ENCODE data around the gene SNX9.
"Not testable (repeated sequence)": the region's sequence is repeated elsewhere in the genome, so short reads cannot be mapped to it uniquely, and the experiment has no call there.

The SNX9 gene

DNA sequence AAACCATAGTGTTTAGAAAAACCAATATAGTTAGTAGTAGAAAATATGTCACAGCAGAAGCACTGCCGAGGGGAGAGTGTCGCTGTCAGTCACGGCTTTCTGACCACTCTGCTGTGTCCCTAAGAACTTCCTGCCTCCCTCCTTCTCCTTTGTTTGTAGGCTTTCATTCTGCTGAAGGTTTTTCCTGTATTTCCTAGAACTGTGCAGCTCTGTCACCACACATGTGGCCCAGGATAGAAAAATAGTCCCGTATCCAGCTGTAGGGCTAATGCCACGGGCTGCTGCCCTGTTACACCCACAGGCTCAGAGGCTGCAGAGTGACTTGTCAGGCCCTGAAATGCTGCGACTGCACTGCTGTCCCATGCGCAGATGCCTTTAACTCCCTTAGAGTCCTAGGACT, 106.0 kb downstream of the SNX9 start:
- DNase-seq: no peak

DNA sequence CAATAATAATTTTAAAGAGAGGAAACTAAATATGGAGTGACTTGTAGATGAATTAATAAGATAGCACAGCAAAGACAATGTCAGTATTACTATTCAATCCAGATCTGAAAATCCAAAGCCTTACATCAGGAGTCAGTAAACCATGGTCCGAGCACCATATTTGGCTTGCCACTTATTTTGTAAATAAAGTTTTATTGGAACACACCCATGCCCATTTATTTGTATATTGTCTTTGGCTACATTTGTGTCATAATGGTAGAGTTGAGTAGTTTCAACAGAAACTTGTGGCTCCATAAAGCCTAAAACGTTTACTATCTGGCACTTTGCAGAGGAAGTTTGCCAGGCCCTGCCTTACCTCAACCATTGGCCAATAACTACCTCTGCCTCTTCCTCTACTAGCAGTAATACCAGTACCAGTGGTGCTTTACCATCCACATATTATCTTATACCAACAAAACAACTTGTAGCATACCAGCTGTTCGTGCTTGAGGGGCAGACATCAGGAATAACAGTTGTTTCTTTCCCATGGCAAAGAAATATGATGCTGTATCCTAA, 106.8 kb downstream of the SNX9 start:
- DNase-seq: no peak

DNA sequence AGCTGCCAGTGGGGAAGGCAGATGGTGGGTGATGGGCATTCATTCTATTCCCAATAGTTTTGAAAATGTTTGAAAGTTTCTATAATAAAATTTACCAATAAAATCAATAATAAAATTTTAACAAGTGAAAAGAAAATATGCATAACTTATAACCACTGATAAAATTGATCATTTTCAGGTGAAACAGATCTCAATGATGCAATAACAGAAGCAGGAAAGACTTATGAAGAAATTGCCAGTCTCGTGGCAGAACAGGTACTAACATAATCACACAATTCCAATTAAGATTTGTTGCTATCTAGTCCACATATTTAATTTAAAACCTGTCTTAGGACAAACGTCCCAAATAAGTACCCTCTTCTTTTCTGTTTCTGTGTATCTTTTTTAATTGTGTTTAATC, 112.7 kb downstream of the SNX9 start:
- no peak for DNase-seq

- no peak for DNase-seq
These were observed 114.3 kb downstream of the SNX9 start for GRCh38 chr6:157937318-157937717.

DNA sequence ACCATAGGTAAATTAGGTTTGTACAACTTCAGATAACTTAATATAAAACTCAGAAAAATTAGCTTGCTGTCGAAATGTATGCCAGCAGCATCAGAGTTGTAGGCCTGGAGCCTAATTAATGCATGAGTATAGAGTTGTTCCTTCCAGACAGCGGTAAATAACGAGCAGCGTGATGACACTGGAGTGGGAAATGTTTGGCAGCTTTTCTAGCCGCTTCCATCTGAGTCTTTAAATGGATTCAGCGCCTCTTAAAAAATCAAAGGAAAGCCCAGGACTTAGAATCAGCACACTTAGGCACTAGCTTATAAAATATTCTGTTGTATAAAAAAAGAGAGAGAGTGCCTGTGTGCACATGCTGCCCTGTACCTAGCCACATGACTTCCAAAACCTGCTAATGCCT, 114.9 kb downstream of the SNX9 start:
- no peak for DNase-seq

- DNase-seq: not testable (repeated sequence)
These were observed 117.5 kb downstream of the SNX9 start for GRCh38 chr6:157940375-157941036.

- DNase-seq: no peak
These were observed 118.2 kb downstream of the SNX9 start for GRCh38 chr6:157941101-157941863.

DNA sequence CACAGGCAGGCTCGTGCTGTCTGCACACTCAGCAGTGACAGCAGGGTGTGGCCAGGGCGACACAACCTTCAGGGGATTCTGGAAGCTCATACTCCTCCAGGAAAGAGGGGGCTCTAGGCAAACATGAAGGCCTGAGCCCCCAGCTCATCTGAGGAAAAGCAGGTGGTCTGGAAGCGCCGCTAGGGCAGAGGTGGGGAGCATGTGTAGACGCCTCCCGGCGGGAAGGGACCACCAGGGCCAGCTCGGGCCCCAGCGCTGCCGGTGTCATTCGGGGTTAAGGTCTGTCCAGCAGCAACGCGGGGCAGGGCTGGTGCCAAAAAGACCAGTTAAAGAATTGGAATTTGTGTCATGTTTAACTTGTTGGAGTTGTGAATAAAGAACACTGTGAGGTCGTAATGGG, 119.3 kb downstream of the SNX9 start:
- DNase-seq: no peak

DNA sequence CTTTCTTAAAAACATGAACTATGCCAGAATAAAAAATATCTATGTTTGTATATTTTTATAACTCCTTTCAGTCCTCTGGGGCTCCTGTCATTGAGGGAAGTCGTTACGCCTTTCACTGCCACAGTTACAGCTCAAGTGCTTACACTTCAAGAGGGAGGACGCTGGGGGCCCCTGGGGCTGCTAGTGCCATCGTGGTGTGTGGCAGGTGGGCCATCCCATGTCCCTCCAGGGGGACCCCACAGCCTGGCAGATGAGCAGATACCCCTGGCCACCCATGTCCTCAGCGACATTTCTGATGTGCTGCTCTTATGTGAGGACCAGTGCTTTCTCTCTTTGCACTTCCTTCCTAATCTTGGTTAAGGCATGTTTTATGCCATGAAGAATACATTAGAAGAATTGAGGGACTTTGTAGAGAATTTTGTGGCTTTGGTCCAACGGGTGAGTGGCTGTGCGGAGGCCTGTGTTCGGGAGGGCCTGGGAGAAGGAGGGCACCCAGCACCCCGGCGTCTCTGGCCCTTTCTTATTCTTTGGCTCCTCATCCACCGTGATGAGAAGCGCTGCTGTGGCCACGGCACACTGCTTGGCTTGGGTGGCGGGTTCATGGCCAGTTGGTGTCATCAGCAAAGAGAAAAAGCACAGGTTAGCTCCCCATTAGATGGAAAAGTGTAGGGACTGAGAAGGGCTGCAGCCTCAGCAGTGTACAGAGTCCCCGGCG, 120.4 kb downstream of the SNX9 start:
- no peak for DNase-seq

DNA sequence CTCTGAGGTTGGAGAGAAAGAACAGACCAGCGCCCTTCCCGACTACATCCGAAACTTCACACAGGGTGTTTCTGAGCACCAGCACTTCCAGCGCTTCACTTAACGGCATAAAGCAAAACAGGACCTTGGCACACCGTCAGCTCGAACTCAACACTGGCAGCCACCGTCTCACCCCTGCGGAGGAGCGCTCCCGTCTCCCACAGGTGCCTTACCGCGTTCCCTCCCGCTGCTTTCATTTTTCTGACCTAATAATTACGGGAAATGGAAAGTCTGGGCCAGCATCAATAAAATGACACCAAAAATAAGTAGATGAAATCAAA, 120.9 kb downstream of the SNX9 start:
- DNase-seq: no peak

DNA sequence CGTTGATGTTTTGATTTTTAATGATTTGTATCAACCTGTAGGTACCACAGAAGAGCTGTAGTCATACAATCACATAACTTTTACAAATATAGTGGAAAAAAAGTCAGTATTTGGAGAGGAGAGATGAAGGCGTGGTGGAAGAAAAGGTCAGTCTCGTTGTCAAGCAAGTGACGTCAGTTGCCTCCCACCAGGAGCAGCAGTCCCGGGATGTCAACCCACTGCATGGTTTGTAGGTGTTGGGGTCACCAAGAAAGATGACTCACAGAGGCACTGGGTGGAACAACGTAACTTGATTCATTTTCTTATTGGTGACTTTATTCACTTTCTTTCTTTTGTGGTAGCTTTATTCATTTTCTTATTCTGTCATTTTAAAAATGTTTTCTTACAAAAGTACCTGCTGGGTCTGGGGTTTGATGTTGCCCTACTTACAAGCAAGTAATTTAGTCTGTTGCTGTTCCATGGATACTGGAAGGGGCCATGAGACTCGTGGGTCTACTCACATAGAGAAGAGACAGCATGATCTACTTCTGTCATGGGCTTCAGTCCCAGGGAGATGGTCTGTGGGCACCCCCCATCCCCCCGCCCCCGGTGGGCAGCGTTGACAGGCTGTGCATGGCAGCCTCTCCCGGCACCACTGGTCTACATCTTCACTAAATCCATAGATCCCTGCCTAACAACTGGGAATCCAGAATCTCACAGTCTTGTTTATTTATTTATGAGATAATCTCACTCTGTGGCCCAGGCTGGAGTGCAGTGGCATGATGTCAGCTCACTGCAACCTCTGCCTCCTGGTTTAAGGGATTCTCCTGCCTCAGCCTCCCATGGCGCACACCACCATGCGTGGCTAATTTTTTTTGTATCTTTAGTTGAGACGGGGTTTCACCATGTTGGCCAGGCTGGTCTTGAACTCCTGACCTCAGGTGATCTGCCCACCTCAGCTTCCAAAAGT, 122.2 kb downstream of the SNX9 start:
- DNase-seq: no peak

DNA sequence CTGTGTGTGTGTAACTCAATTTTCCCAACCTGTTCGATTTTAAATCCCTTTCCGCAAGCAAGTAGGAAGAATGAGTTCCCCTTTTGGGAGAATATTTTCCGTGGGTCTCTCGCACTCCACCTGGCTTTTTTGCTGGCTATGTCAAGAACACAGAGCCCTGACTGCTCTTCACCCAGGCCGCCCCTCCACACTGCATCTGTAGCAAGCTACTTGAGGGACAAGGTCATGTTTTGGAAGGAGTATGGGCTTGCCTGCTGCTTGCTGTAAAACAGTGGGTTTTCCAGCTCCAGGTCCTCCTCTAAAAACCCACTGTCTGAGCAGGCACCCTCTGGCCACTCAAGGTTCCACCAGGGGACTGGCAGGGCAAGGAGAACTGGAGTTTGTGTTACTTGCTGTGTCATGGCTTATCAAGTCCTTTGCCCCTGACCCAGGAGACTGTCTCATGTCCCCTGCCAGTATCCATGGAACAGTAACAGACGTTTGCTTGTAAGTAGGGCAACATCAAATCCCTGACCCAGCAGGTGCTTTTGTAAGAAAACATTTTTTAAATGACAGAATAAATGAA, 123.1 kb downstream of the SNX9 start:
- no peak for DNase-seq

- no peak for DNase-seq
These were observed 124.0 kb downstream of the SNX9 start for GRCh38 chr6:157946865-157947532.

GRCh38 chr6:157950899-157951298, 127.9 kb downstream of the SNX9 start:
- not testable (repeated sequence) for DNase-seq

- DNase-seq: no peak
These were observed 128.8 kb downstream of the SNX9 start for GRCh38 chr6:157951828-157952227.

DNA sequence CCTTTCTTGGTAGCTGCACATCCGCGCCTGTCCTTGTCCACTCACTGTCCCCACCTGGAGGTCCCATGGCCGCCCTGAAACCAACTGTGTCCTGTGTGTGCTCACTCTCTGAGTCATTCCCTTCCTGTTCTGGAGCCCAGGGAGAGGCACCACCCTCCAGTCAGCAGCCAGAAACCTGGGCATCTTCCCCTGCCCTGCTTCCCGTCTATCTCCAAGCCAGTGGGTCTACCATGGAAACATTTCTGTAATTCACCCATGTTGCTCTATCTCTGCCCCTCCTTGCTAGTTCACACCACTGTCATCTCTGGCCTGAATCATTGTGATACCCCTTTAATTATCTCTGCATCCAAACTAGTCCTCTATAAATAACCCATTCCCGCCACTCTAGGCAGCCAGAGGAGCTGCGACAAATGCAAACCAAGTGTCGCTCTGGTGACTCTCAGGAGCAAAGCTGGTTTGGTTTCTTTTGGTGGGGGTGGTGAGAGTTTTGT, 129.9 kb downstream of the SNX9 start:
- DNase-seq: no peak

- DNase-seq: no peak
These were observed 130.6 kb downstream of the SNX9 start for GRCh38 chr6:157953580-157954091.

- no peak for DNase-seq
These were observed 131.4 kb downstream of the SNX9 start for GRCh38 chr6:157954150-157955117.

GRCh38 chr6:157955675-157956074, 132.6 kb downstream of the SNX9 start:
- DNase-seq: no peak

GRCh38 chr6:157956171-157956730, 133.2 kb downstream of the SNX9 start:
- DNase-seq: peak; percentile 10

Measured in islet precursor cell (in vitro differentiated cells).